ENCODE results near the gene APOA4.

GRCh38 chr11:116838321-116839084, 15.4 kb upstream of the APOA4 start:
- no peak for TF ChIP-seq CTCF (IDR thresholded peaks at IDR 0.05)
- no peak for TF ChIP-seq EZH2 (IDR thresholded peaks at IDR 0.05; ENCODE audit: borderline replicate concordance, insufficient read depth, low read depth, low read length, poor library complexity, severe bottlenecking)
